Panc1 (cell line): ENCODE data around the gene MSLN. TPM values are rescaled to one million over a fixed set of nuclear protein-coding genes. Genes with fewer than 3 reads are reported as not detected.

Source experiments
- ATAC-seq: fragments of 200-7000 bp; cut with Tn5 transposase; 2 replicates; pipeline ENCODE4 v1.9.1; 2020; ENCODE audit warnings: mild to moderate bottlenecking, moderate library complexity
- BruUV-seq: library from RNA; stranded (reverse); fragments of 400-500 nt; replicated peaks from 2 replicates; lab custom pipeline; 2021; lab: Mats Ljungman, UMichigan
- CTCF ChIA-PET: fragments of 300-600 bp; sonication (Branson Sonifier 250); formaldehyde crosslinking; loops from one replicate; lab custom pipeline; 2022; ENCODE audit warnings: antibody characterized with exemption; lab: Charles Lee
- POLR2A ChIA-PET: fragments of 300-600 bp; sonication (Branson Sonifier 250); formaldehyde crosslinking; loops from one replicate; lab custom pipeline; 2022; ENCODE audit warnings: antibody characterized with exemption; lab: Charles Lee
- DNase-seq: peaks from one replicate; pipeline ENCODE4 v3.0.0-alpha.2; 2010; ENCODE audit warnings: low read depth, low spot score
- H3K27ac ChIP-seq: 2 replicates; pipeline ENCODE4 v1.5.1; 2011; ENCODE audit warnings: mild to moderate bottlenecking, low read length, inconsistent platforms
- H3K27me3 ChIP-seq: fragments of 200-500 bp; sonication (Bioruptor generic); 2 replicates; pipeline ENCODE4 v1.6.0; 2014; ENCODE audit warnings: low read length, inconsistent platforms; ENCODE audit not compliant: control insufficient read depth, insufficient read depth
- H3K36me3 ChIP-seq: fragments of 200-500 bp; sonication (Bioruptor generic); 2 replicates; pipeline ENCODE4 v1.5.1; 2014; ENCODE audit warnings: inconsistent platforms, mild to moderate bottlenecking, low read length, moderate library complexity; ENCODE audit not compliant: control insufficient read depth, insufficient read depth
- H3K4me1 ChIP-seq: 2 replicates; pipeline ENCODE4 v1.5.1; 2011; ENCODE audit warnings: inconsistent platforms, mild to moderate bottlenecking, low read length, moderate library complexity; ENCODE audit not compliant: control insufficient read depth, insufficient read depth
- H3K4me3 ChIP-seq, 2 experiments: 2 replicates each; pipeline ENCODE4 v1.5.1; 2011 to 2012; ENCODE audit warnings: low read depth in 2 of 2, low read length in 2 of 2, mild to moderate bottlenecking in 2 of 2, inconsistent platforms in 1 of 2, moderate library complexity in 1 of 2
- H3K9me3 ChIP-seq: fragments of 200-500 bp; sonication (Bioruptor generic); 2 replicates; pipeline ENCODE4 v1.5.1; 2014; ENCODE audit warnings: low read depth, mild to moderate bottlenecking, inconsistent platforms, low read length, moderate library complexity; ENCODE audit not compliant: control insufficient read depth, insufficient read depth
- POLR2AphosphoS5 ChIP-seq: IDR thresholded peaks from 2 replicates; pipeline ENCODE4 v1.6.1; 2012; ENCODE audit warnings: mild to moderate bottlenecking, low read depth, low read length, moderate library complexity
- SIN3A ChIP-seq: IDR thresholded peaks from 2 replicates; pipeline ENCODE4 v1.6.1; 2012; ENCODE audit warnings: low read depth, mild to moderate bottlenecking, low read length, moderate library complexity, borderline replicate concordance; ENCODE audit not compliant: insufficient read depth
- TCF7L2 ChIP-seq: IDR thresholded peaks from 2 replicates; pipeline ENCODE4 v1.6.1; 2011; ENCODE audit warnings: mild to moderate bottlenecking, low read depth, low read length, inconsistent platforms
- in situ Hi-C: cut with HindIII; loops from 2 replicates; pipeline ENCODE4 v1.10.0; 2016; ENCODE audit warnings: low sequenced_read_pairs, low pct_unique_long_range_greater_than_20kb
- intact Hi-C: fragments of 100-400 bp; cut with micrococcal nuclease; formaldehyde crosslinking; loops from one replicate; pipeline ENCODE4 v1.10.0; 2022; ENCODE audit not compliant: unreplicated experiment
- total RNA-seq: library from RNA; stranded (reverse); gene quantifications from one replicate; pipeline ENCODE4 v1.2.1, GENCODE V29; 2021; ENCODE audit not compliant: unreplicated experiment
- TF ChIP-seq, protein P1 (sequence below): fragments of 450-650 bp; IDR thresholded peaks from 2 replicates; pipeline ENCODE4 v1.5.1; 2017; ENCODE audit warnings: mild to moderate bottlenecking
- TF ChIP-seq, protein P2 (sequence below), 2 experiments: IDR thresholded peaks; 2 replicates each; pipeline ENCODE4 v1.6.1; 2011 to 2012; ENCODE audit warnings: low read depth in 2 of 2, control low read depth in 1 of 2, low read length in 1 of 2, mild to moderate bottlenecking in 1 of 2, moderate library complexity in 1 of 2; ENCODE audit not compliant: insufficient read depth in 1 of 2

MSLN gene
- total RNA-seq, 1 experiment from 2014 or later, result 1.1 TPM

DNA sequence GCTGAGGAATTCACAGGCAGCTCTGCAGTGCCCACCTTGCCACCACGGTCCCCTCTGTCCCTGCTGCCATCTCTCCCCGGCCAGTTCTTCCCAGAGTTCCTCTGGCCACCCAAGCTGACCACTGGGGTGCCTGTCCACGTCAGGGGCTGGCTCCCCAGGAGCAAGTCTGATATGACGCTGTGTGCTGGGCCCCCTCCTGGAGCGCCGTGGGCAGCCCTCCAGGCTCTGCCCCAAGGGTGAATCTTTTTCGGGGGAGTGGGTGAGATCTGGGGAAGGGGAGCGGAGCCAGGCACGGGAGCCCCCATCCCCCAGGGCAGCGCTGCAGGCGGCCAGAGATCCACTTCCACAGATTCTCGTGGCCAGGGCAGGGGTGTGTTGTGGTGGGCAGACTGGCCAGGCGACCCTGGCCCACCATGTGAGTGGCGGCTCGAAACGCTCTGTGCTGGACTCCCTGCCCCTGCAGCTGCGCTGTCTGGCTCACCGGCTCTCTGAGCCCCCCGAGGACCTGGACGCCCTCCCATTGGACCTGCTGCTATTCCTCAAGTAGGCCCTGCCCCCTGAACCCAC lies 3.7 kb downstream of the MSLN start:
- no peak for DNase-seq
- in situ Hi-C loops (no loop called here), intact Hi-C loops (no loop called here)
- BruUV-seq, result no TSS peak
- H3K9me3 ChIP-seq, result no peaks in the 10 kb centered on the region
- no peak for TF ChIP-seq SIN3A
- TF ChIP-seq, protein P1, sequence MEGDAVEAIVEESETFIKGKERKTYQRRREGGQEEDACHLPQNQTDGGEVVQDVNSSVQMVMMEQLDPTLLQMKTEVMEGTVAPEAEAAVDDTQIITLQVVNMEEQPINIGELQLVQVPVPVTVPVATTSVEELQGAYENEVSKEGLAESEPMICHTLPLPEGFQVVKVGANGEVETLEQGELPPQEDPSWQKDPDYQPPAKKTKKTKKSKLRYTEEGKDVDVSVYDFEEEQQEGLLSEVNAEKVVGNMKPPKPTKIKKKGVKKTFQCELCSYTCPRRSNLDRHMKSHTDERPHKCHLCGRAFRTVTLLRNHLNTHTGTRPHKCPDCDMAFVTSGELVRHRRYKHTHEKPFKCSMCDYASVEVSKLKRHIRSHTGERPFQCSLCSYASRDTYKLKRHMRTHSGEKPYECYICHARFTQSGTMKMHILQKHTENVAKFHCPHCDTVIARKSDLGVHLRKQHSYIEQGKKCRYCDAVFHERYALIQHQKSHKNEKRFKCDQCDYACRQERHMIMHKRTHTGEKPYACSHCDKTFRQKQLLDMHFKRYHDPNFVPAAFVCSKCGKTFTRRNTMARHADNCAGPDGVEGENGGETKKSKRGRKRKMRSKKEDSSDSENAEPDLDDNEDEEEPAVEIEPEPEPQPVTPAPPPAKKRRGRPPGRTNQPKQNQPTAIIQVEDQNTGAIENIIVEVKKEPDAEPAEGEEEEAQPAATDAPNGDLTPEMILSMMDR, result no peak
- TF ChIP-seq, protein P2, sequence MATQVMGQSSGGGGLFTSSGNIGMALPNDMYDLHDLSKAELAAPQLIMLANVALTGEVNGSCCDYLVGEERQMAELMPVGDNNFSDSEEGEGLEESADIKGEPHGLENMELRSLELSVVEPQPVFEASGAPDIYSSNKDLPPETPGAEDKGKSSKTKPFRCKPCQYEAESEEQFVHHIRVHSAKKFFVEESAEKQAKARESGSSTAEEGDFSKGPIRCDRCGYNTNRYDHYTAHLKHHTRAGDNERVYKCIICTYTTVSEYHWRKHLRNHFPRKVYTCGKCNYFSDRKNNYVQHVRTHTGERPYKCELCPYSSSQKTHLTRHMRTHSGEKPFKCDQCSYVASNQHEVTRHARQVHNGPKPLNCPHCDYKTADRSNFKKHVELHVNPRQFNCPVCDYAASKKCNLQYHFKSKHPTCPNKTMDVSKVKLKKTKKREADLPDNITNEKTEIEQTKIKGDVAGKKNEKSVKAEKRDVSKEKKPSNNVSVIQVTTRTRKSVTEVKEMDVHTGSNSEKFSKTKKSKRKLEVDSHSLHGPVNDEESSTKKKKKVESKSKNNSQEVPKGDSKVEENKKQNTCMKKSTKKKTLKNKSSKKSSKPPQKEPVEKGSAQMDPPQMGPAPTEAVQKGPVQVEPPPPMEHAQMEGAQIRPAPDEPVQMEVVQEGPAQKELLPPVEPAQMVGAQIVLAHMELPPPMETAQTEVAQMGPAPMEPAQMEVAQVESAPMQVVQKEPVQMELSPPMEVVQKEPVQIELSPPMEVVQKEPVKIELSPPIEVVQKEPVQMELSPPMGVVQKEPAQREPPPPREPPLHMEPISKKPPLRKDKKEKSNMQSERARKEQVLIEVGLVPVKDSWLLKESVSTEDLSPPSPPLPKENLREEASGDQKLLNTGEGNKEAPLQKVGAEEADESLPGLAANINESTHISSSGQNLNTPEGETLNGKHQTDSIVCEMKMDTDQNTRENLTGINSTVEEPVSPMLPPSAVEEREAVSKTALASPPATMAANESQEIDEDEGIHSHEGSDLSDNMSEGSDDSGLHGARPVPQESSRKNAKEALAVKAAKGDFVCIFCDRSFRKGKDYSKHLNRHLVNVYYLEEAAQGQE (IDR thresholded peaks at IDR 0.05; ENCODE audit: insufficient read depth in 1 of 2, low read depth in 2 of 2, low read length in 1 of 2), result no peak
- no peak for TF ChIP-seq TCF7L2
- TF ChIP-seq POLR2AphosphoS5, result no peak
- POLR2A ChIA-PET, result no interaction called here
- no peak overlapping the region for H3K27ac ChIP-seq
- ATAC-seq, result no peak
- H3K4me3 ChIP-seq, result no peak overlapping the region
- H3K4me1 ChIP-seq, result peaks cover 18% of the 10 kb centered on the region
- CTCF ChIA-PET, result no interaction called here
- H3K36me3 ChIP-seq, result no peaks in the 10 kb centered on the region
- no peaks in the 10 kb centered on the region for H3K27me3 ChIP-seq

DNA sequence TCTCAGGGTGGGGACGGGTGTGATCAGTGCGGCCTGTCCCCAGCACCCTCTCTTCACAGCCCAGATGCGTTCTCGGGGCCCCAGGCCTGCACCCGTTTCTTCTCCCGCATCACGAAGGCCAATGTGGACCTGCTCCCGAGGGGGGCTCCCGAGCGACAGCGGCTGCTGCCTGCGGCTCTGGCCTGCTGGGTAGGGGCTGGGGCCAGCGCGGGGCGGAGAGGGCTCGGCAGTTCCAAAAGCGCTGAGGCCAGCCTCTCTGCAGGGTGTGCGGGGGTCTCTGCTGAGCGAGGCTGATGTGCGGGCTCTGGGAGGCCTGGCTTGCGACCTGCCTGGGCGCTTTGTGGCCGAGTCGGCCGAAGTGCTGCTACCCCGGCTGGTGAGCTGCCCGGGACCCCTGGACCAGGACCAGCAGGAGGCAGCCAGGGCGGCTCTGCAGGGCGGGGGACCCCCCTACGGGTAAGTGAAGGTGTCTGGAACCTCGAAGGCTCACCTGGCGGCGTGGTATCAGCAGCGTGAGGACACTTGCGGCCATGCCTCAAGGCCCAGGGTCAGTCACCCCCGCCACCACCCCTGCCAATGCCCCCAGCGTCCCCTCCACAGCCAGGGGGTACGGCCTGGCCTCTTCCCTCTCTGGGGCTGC lies 4.4 kb downstream of the MSLN start:
- H3K36me3 ChIP-seq, result no peaks in the 10 kb centered on the region
- no peak overlapping the region for H3K27ac ChIP-seq
- TF ChIP-seq SIN3A, result no peak
- no peak for TF ChIP-seq POLR2AphosphoS5
- TF ChIP-seq, protein P2 (IDR thresholded peaks at IDR 0.05; ENCODE audit: insufficient read depth in 1 of 2, low read depth in 2 of 2, low read length in 1 of 2), result no peak
- TF ChIP-seq, protein P1, result no peak
- TF ChIP-seq TCF7L2, result no peak
- H3K4me1 ChIP-seq, result peaks cover 18% of the 10 kb centered on the region
- ChIA-PET POLR2A (interaction anchor here (1.1 kb wide), 1 partner anchor 12 kb away, joined by 11 read pairs; no protein-coding TSS in a partner anchor), CTCF (no interaction called here)
- no peak for ATAC-seq
- no peaks in the 10 kb centered on the region for H3K27me3 ChIP-seq
- H3K9me3 ChIP-seq, result no peaks in the 10 kb centered on the region
- in situ Hi-C loops, result no loop called here
- no TSS peak for BruUV-seq
- intact Hi-C loops, result no loop called here
- no peak for DNase-seq
- H3K4me3 ChIP-seq, result no peak overlapping the region
